ENCODE results near the gene THY1.
"Not testable (repeated sequence)": the region's sequence is repeated elsewhere in the genome, so short reads cannot be mapped to it uniquely, and the experiment has no call there.

Gene THY1

GRCh38 chr11:119391275-119391674 is 31.7 kb downstream of the THY1 start:
- TF ChIP-seq CTCF (IDR thresholded peaks at IDR 0.05; ENCODE audit: insufficient read depth, low read length, missing control alignments), result no peak
- DNase-seq (ENCODE audit: low read depth, low spot score), result no peak
- H3K4me3 ChIP-seq (ENCODE audit: low read depth, low read length), result no peak overlapping the region
- ChIA-PET CTCF (interaction anchor here (5.5 kb wide), 1 partner anchor 9 kb away, joined by 30 read pairs; the partner anchor contains the start of gene USP2), POLR2A (no interaction called here)

GRCh38 chr11:119389611-119390254 is 33.2 kb downstream of the THY1 start:
- no peak for DNase-seq (ENCODE audit: low read depth, low spot score)

GRCh38 chr11:119388103-119388502 is 34.9 kb downstream of the THY1 start:
- ChIA-PET POLR2A (no interaction called here), CTCF (interaction anchor here (1.4 to 21.7 kb wide), 3 partner anchors 17 to 87 kb away, joined by 3 to 425 read pairs (median 145); no protein-coding TSS in a partner anchor)
- TF ChIP-seq CTCF (IDR thresholded peaks at IDR 0.05; ENCODE audit: insufficient read depth, low read length, missing control alignments), result no peak
- no peak overlapping the region for H3K4me3 ChIP-seq (ENCODE audit: low read depth, low read length)
- DNase-seq (ENCODE audit: low read depth, low spot score), result no peak

More at GRCh38 chr11:119389611-119390254, 33.2 kb downstream of the THY1 start:
- ChIA-PET POLR2A (no interaction called here), CTCF (interaction anchor here (1.0 to 12.1 kb wide), 4 partner anchors 8 to 19 kb away, joined by 3 to 145 read pairs (median 18); partner anchors contain the start of gene USP2)
- no peak overlapping the region for H3K4me3 ChIP-seq (ENCODE audit: low read depth, low read length)
- peak; percentile 36 for TF ChIP-seq CTCF (IDR thresholded peaks at IDR 0.05; ENCODE audit: insufficient read depth, low read length, missing control alignments)

GRCh38 chr11:119384332-119384731 is 38.6 kb downstream of the THY1 start:
- CTCF ChIA-PET, result interaction anchor here (2.7 to 21.7 kb wide), 6 partner anchors 13 to 91 kb away, joined by 12 to 425 read pairs (median 114); partner anchors contain the start of genes C1QTNF5 and MFRP
- POLR2A ChIA-PET, result no interaction called here
- no peak overlapping the region for H3K4me3 ChIP-seq (ENCODE audit: low read depth, low read length)
- DNase-seq (ENCODE audit: low read depth, low spot score), result no peak
- TF ChIP-seq CTCF (IDR thresholded peaks at IDR 0.05; ENCODE audit: insufficient read depth, low read length, missing control alignments), result no peak

- CTCF ChIA-PET, result interaction anchor here (0.8 to 21.7 kb wide), 15 partner anchors 9 to 342 kb away, joined by 3 to 425 read pairs (median 12); partner anchors contain the start of genes C1QTNF5, MFRP and RNF26
- POLR2A ChIA-PET; H3K4me3 ChIP-seq (ENCODE audit: low read depth, low read length); DNase-seq (ENCODE audit: low read depth, low spot score): not testable (repeated sequence)
Measured at GRCh38 chr11:119382513-119382912, 40.5 kb downstream of the THY1 start.

- no peak for DNase-seq (ENCODE audit: low read depth, low spot score)
- peak overlapping the region; percentile 64 for H3K4me3 ChIP-seq (ENCODE audit: low read depth, low read length)
- POLR2A ChIA-PET, result no interaction called here
- CTCF ChIA-PET, result interaction anchor here (0.8 to 21.7 kb wide), 18 partner anchors 10 to 93 kb away, joined by 3 to 425 read pairs (median 10); partner anchors contain the start of genes C1QTNF5, MFRP, RNF26 and THY1
- no peak for TF ChIP-seq CTCF (IDR thresholded peaks at IDR 0.05; ENCODE audit: insufficient read depth, low read length, missing control alignments)
Measured at GRCh38 chr11:119382101-119382500, 40.9 kb downstream of the THY1 start.
